Activated naive CD4-positive, alpha-beta T cell treated with anti-CD3 and anti-CD28 coated beads, Interleukin-2, amount 50 U/mL, for 16 hours (primary cell): ENCODE results near the gene VPREB3.

Source experiments
- DNase-seq: peaks from one replicate; pipeline ENCODE4 v3.0.0-alpha.2; 2020

Gene VPREB3

GRCh38 chr22:23754220-23754919 is at the start of gene VPREB3:
Gene VPREB3 (minus strand): TSS chr22:23754425. CDS start chr22:23754363, 62 bp downstream.
- no peak for DNase-seq

DNA sequence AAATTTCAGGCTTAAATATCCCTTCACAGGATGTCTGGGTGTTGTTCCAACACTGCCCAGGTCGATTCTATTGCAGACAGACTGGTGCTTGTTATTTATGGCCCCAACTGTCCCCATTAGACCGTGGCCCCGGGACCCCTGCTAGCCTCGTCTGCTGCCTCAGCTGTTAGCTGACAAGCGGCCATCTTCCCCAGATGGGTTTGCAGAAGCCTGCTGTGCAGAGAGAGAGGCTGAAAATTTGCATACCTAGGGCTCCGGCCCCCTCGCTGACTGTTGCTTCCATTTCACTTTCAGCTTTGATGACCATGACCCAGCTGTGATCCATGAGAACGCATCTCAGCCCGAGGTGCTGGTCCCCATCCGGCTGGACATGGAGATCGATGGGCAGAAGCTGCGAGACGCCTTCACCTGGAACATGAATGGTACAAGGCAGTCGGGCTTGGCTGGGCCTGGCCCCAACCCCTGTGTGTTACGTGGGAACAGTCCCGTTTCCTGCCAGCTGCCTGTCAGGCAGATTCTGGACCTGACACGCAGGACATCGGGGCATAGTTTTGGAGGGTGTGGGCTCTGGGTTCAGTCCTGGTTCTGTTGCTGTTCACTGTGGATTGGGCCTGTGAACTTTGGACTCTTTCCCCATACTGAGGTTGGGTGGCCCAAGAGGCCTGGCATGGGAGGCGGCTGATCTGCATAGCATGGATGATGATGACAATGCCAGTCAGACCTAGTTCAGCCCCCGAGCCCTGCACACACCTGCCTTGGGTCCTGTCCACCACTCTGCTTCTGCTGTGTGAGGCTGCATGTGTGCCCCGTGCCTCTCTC is 49.0 kb upstream of the VPREB3 start:
- DNase-seq = no peak

- no peak for DNase-seq
These were observed 47.7 kb upstream of the VPREB3 start for GRCh38 chr22:23801886-23802377.

DNA sequence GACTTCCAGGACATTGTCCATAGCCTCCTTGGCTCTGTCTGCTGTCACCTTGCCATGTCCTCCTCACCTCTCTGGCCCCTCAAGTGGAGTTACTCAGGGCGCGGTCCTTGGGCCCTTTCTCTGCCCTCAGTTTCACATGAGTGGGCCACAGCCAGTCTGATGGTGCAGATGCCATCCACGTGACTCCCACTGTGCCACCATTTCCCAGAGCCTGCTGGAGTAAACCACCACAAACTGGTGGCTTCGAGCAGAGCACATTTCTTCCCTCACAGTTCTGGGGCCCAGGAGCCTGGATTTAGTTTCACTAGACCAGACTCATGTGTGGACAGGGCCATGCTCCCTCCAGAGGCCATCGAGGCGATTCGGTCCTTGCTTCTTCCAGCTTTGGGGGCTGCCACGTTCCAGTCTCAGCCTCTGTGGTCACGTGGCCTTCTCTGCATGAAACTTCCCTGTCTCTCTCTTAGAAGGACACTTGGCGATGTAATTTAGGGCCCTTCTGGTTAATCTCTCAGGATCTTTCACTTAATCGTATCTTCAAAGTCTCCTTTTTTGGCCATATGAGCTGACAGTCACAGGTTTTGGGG is 47.1 kb upstream of the VPREB3 start:
- DNase-seq = no peak

DNA sequence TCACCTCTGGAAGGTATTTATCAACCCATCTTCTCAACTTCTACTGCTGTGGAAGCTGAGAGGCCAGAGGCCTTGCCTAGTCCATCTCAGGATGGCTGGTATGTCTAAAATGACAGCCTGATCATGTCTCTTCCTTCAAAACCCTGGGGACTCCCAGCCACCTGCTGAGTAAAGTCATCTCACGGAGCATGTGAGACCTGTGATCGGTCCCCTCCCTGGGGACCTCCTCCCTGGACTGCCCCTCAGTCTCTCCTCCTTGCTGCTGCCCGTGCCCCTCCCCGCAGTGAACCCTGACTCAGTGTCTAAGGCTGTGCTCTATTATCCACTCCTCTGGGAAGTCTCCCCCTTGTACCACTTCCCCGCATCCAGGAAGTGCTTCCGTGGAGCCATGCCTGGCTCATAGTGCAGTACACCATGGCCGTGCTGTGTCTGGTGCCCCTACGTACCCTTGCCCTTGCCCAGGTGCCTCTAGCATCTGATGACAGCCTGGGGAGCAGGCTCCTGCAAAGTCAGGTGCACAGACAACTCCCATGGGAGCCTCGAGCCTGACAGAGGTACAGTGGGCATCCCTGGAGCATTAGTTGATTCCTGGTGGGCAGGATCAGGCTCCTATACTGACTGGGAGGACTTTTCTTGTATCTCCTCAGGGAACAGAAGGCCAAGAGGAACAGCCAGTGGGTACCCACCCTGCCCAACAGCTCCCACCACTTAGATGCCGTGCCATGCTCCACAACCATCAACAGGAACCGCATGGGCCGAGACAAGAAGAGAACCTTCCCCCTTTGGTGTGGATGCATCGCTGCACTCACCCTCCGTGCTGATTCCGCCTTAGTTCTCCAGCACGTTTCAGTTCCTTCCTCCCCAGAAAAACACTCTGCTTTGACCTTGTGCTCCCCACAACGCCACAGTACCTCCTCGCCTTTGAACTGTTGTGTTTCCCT is 46.3 kb upstream of the VPREB3 start:
- no peak for DNase-seq

DNA sequence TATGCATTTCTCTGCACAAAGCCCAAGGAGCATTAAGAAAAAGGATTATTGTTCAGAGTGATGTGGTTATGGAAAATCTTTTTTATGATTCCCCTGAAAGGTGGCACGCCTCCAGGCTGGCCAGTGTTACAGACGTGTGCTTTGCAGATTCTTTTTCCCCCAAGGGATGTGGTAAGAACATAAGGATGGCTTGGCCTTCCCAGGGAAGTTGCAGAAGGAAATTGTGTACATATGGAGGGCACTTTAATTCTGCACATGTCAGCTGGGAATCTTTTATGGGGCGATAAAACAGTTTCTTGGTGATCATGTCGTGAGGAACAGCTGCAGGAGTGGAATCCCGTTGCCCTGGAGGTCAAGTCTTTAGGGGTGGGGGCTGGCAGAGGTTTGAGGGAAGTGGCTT is 42.2 kb upstream of the VPREB3 start:
- DNase-seq = no peak

DNA sequence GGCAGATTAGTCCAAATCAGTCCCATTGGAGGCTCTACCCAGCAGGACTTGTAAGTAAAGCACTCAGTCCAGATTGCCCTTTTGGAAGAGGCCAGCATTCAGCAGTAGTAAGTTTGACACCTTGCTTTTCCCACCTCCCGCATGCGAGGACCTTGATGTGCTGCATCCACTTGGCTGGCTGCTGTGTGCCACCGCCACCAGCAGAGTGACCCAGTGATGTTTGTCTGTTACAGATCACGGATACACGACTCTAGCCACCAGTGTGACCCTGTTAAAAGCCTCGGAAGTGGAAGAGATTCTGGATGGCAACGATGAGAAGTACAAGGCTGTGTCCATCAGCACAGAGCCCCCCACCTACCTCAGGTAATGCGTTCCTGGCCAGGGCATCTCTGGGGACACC is 39.1 kb upstream of the VPREB3 start:
- DNase-seq = no peak

- no peak for DNase-seq
These were observed 37.8 kb upstream of the VPREB3 start for GRCh38 chr22:23791738-23792645.

DNA sequence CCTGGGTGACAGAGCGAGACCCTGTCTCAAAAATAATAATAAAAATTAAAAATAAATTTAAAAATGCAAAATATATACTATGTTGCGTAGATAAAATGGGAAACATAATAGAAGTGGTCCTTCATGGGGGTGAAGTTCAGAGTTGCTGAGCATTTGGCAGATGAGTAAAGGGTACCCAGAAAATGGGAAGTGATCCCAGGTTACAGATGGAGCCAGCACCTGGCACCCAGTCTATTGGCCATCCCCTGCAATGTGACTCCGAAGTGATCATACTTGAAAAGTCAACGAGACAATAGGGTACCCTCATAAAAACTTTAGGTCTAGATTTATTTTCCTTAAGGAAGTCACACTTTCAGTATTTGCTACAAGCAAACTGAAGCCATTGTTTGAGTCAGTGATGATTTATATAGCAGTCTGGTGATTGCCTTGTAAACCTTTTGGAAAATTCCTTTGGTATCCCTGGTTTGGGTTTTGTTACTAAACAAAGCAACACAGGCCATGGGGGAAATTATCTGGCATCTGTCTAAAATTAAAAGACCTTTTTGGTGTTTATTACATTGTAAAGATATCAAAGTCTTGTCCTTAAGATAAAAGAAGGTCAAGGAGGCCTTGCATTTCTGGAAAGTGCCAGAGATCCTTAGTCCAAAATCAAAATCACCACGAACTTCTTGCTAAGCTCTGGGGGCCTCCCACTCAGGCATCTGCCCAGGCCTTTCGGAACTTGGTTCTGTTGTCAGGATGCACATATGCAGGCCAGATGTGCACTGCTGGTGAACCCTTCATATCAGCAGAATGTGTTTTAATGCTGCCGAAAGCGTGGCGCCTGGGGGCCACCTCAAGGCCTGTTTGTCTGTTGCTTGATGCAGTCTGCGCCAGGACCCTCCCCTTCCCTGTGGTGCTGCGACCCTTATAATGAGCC is 36.9 kb upstream of the VPREB3 start:
- DNase-seq = no peak

GRCh38 chr22:23789638-23790037 is 35.4 kb upstream of the VPREB3 start:
- no peak for DNase-seq

GRCh38 chr22:23789121-23789520 is 34.9 kb upstream of the VPREB3 start:
- no peak for DNase-seq

DNA sequence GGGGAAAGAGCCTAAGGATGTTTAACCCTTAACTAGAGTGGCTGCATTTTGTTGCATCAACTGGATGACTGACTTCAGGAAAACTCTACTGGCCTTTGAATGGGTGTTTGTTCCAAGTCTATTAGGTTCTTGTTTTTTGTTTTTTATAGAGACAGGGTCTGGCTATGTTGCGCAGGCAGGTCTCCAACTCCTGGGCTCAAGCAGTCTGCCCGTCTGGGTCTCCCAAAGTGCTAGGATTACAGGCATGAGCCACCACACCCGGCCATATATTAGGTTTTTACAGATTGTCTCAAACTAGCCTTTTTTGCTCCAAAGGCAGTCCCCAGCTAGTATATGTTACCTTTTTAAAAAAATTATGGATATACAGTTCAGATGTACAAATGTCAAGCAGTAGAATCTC is 33.7 kb upstream of the VPREB3 start:
- no peak for DNase-seq

DNA sequence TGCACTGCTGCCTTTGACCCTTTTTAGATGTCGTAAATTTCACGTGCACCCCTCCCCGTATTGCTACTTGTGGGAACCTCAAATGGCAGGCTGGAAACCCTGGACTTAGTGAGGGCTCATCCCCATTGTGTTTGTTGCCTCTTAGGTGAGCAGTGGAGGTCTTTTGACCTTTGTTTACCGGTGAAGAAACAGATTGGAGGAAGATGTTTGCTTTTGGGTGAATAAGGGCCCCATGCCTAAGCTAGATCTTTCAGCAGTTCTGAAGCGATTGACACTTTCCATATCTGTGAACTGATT is 33.3 kb upstream of the VPREB3 start:
- no peak for DNase-seq

GRCh38 chr22:23786752-23787599 is 32.8 kb upstream of the VPREB3 start, which contains the start of gene SMARCB1:
Gene SMARCB1 (plus strand): TSS chr22:23786966. CDS start chr22:23787170, 204 bp downstream.
- DNase-seq = peak; percentile 90

DNA sequence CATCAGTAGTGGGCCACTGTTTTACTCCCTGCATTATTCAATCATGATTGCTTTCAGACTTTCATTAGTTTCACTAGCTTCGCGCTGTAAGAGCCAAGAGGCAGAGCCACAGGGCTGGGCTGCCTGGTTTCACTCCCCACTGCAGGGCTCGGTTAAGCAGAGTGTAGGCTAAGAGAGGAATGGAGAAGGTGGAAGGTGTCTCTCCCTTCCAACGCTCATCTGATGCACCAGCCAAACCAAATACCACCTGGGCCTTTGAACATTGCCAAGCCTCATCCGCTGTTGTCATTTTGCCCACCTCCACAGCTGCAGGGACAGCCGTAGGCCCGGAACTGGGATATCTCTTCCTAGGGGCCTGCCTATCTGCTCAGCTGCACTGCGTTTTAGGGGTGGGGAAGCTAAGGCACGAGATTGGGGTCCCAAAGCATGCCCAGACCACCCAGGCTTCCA is 32.1 kb upstream of the VPREB3 start:
- DNase-seq = no peak

DNA sequence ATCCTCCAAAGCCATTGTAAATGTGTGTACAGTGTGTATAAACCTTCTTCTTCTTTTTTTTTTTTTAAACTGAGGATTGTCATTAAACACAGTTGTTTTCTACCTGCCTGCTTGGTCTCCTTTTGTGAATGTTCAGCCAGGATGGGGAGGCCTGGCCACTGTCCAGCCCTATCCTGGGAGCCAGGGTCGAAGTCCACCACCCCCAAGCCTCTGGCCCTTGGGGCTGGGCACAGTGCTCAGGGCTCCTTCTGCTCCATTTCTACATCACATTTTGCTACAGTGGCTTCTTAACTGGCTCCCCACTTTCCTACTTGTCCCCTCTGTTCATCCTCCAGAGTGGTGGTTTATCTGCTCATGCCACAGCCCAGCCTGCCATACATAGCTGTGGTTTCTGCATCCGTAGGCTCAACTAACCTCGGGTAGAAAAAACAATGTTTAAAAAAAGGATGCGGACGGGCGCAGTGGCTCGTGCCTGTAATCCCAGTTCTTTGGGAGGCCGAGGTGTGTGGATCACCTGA is 30.0 kb upstream of the VPREB3 start:
- no peak for DNase-seq

- DNase-seq = no peak
These were observed 29.3 kb upstream of the VPREB3 start for GRCh38 chr22:23783265-23784150.

GRCh38 chr22:23782703-23783102 is 28.5 kb upstream of the VPREB3 start:
- DNase-seq = no peak
